Measurements from ENCODE around the gene CDK5RAP1.
A peak's percentile ranks its signal among the peaks of the same experiment; 100 is the strongest.

Gene CDK5RAP1

DNA sequence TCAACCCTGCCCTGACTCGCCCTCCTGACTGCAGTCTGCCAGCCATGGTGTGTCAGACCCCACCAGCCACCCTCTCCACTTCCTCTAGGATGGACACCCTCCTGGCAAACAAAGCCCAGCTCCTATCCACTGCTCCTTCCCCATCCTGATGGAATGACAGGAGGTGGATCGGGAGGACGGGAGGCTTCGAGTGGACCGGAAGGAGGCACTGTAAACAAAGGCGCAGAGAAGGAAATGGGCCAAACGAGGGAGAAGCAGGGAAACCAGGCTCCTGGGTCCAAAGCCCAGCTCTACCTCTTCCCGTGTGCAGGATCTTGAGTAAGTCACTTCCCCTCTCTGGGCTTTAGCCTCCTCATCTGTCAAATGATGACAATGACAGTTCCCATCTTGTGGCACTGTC is 78.1 kb downstream of the CDK5RAP1 start:
- no peaks in the 10 kb centered on the region for H3K36me3 ChIP-seq (ENCODE audit: low read depth)
- no peak overlapping the region for H3K27ac ChIP-seq (ENCODE audit: poor library complexity, severe bottlenecking)
- H3K4me1 ChIP-seq (ENCODE audit: insufficient read depth, poor library complexity, severe bottlenecking), result no peaks in the 10 kb centered on the region
- no peaks in the 10 kb centered on the region for H3K9me3 ChIP-seq (ENCODE audit: severe bottlenecking)
- TF ChIP-seq, protein P1, sequence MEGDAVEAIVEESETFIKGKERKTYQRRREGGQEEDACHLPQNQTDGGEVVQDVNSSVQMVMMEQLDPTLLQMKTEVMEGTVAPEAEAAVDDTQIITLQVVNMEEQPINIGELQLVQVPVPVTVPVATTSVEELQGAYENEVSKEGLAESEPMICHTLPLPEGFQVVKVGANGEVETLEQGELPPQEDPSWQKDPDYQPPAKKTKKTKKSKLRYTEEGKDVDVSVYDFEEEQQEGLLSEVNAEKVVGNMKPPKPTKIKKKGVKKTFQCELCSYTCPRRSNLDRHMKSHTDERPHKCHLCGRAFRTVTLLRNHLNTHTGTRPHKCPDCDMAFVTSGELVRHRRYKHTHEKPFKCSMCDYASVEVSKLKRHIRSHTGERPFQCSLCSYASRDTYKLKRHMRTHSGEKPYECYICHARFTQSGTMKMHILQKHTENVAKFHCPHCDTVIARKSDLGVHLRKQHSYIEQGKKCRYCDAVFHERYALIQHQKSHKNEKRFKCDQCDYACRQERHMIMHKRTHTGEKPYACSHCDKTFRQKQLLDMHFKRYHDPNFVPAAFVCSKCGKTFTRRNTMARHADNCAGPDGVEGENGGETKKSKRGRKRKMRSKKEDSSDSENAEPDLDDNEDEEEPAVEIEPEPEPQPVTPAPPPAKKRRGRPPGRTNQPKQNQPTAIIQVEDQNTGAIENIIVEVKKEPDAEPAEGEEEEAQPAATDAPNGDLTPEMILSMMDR (IDR thresholded peaks at IDR 0.05; ENCODE audit: poor library complexity, severe bottlenecking), result no peak
- ATAC-seq (ENCODE audit: low read depth), result no peak
- peaks cover 8% of the 10 kb centered on the region for H3K27me3 ChIP-seq (ENCODE audit: insufficient read depth, poor library complexity, severe bottlenecking)
- no peak overlapping the region for H3K4me3 ChIP-seq (ENCODE audit: severe bottlenecking)
- no peak for DNase-seq (ENCODE audit: low spot score)

DNA sequence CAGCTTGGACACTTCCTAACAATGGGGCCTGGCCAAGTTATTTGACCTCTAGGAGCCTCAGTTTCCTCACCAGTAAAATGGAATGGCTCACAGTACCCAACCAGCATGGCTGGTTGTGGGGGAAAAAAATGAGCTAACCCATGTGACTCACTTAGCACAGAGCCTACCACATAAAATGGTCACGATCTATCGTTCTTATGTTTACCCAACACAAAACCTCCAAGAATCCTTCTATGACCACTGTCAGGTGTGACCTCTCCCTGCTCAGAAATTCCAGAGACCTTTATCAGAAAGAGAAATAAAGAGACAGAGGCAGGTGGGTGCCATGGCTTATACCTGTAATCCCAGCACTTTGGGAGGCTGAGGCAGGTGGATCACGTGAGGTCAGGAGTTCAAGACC is 78.9 kb downstream of the CDK5RAP1 start:
- TF ChIP-seq, protein P1 (IDR thresholded peaks at IDR 0.05; ENCODE audit: poor library complexity, severe bottlenecking), result no peak
- DNase-seq (ENCODE audit: low spot score) (no peak), ATAC-seq (ENCODE audit: low read depth) (peak; percentile 49)
- H3K4me3 ChIP-seq (ENCODE audit: severe bottlenecking), result no peak overlapping the region
- H3K27ac ChIP-seq (ENCODE audit: poor library complexity, severe bottlenecking), result no peak overlapping the region
- no peaks in the 10 kb centered on the region for H3K9me3 ChIP-seq (ENCODE audit: severe bottlenecking)
- H3K36me3 ChIP-seq (ENCODE audit: low read depth), result no peaks in the 10 kb centered on the region
- H3K4me1 ChIP-seq (ENCODE audit: insufficient read depth, poor library complexity, severe bottlenecking), result no peaks in the 10 kb centered on the region
- H3K27me3 ChIP-seq (ENCODE audit: insufficient read depth, poor library complexity, severe bottlenecking), result peaks cover 9% of the 10 kb centered on the region

DNA sequence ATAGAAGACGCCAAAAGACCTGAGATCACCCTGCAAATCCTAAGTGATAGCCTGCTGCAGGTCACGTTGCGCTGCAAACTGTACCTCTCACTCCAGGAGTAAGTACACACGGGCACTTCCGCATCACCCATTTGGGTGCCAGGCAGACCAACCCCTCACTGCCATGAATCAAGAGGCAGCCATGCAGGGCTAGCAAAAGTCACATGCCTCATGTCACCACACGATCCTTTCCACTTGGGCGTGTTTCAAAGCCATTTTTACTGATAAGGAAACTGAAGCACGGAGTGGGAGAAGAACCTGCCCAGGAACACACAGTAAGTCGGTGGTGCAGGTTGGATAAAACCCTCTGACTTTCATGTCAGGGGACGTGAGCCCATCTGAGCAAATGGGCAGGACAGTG is 81.3 kb downstream of the CDK5RAP1 start:
- Histone ChIP-seq H3K27me3 (ENCODE audit: insufficient read depth, poor library complexity, severe bottlenecking) (peaks cover 9% of the 10 kb centered on the region), H3K4me1 (ENCODE audit: insufficient read depth, poor library complexity, severe bottlenecking) (no peaks in the 10 kb centered on the region), H3K27ac (ENCODE audit: poor library complexity, severe bottlenecking) (no peak overlapping the region), H3K4me3 (ENCODE audit: severe bottlenecking) (no peak overlapping the region), H3K36me3 (ENCODE audit: low read depth) (no peaks in the 10 kb centered on the region), H3K9me3 (ENCODE audit: severe bottlenecking) (no peaks in the 10 kb centered on the region)
- DNase-seq (ENCODE audit: low spot score), result no peak
- no peak for ATAC-seq (ENCODE audit: low read depth)
- TF ChIP-seq, protein P1 (IDR thresholded peaks at IDR 0.05; ENCODE audit: poor library complexity, severe bottlenecking), result no peak

DNA sequence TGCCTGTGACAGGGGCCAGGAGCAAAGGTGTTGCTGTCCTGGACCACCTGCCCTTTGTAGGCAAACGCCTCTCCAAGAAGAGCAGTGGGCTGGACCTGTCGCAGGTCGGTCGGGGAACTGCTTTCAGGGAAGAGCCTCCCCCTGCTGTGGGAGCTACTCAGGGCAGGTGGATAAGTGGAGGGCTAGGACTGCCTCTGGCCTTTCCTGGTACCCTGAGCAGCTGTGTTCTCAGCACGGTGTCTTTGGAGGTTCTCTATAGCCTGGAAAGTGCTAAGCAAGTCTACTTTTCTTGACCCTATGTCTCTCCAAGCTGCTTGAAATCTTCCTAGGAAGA is 83.3 kb downstream of the CDK5RAP1 start:
- Histone ChIP-seq H3K36me3 (ENCODE audit: low read depth) (no peaks in the 10 kb centered on the region), H3K4me3 (ENCODE audit: severe bottlenecking) (no peak overlapping the region), H3K27me3 (ENCODE audit: insufficient read depth, poor library complexity, severe bottlenecking) (peaks cover 9% of the 10 kb centered on the region), H3K4me1 (ENCODE audit: insufficient read depth, poor library complexity, severe bottlenecking) (no peaks in the 10 kb centered on the region), H3K9me3 (ENCODE audit: severe bottlenecking) (no peaks in the 10 kb centered on the region), H3K27ac (ENCODE audit: poor library complexity, severe bottlenecking) (no peak overlapping the region)
- TF ChIP-seq, protein P1 (IDR thresholded peaks at IDR 0.05; ENCODE audit: poor library complexity, severe bottlenecking), result no peak
- DNase-seq (ENCODE audit: low spot score) (no peak), ATAC-seq (ENCODE audit: low read depth) (peak; percentile 22; the same call in 1 of the 3 replicates)

DNA sequence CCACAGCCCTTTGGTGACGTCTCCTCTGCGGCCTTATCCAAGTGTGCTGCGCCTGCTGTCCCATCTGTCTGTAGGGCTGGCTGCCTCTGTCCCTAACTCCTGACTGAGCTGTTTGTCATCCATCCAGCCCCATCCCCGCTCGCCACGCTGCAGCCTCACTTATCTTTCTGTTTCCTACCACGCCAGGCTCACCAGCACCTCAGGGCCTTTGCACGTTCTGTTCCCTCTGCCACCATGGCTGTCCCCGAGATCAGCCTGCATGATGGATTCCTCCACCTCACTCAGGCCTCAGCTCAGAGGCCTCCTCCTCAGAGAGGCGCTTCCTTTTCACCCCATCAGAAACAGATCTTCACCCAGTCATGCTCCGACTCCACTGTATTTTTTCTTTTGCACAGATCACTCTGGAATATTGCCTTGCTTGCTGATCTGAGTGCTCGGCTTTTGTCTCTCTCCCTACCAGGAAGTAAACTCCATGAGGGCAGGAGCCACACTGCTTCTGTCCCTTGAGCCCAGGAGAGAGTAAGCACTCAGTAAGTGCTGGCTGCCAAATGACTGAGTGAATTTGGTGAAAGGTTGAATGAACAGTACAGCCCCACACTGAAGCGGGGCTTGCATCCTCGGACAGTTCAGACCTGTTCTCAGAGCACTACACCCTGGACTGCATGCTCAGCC is 83.8 kb downstream of the CDK5RAP1 start:
- Histone ChIP-seq H3K9me3 (ENCODE audit: severe bottlenecking) (no peaks in the 10 kb centered on the region), H3K36me3 (ENCODE audit: low read depth) (no peaks in the 10 kb centered on the region), H3K27ac (ENCODE audit: poor library complexity, severe bottlenecking) (no peak overlapping the region), H3K4me3 (ENCODE audit: severe bottlenecking) (no peak overlapping the region), H3K4me1 (ENCODE audit: insufficient read depth, poor library complexity, severe bottlenecking) (no peaks in the 10 kb centered on the region), H3K27me3 (ENCODE audit: insufficient read depth, poor library complexity, severe bottlenecking) (peaks cover 9% of the 10 kb centered on the region)
- no peak for DNase-seq (ENCODE audit: low spot score)
- TF ChIP-seq, protein P1 (IDR thresholded peaks at IDR 0.05; ENCODE audit: poor library complexity, severe bottlenecking), result no peak
- ATAC-seq (ENCODE audit: low read depth), result peak; percentile 8; the same call in 2 of the 3 replicates
